ENCODE data around the gene TSPAN1. TPM values are rescaled to one million over a fixed set of nuclear protein-coding genes. Genes with fewer than 3 reads are reported as not detected.

Gene TSPAN1, protein sequence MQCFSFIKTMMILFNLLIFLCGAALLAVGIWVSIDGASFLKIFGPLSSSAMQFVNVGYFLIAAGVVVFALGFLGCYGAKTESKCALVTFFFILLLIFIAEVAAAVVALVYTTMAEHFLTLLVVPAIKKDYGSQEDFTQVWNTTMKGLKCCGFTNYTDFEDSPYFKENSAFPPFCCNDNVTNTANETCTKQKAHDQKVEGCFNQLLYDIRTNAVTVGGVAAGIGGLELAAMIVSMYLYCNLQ
- total RNA-seq (1 to 10 TPM in 9 of 10 donors, under 1 TPM in 1; 0.80 to 2.3 (median 1.7) TPM), polyA plus RNA-seq (1 to 10 TPM; 1.3 to 5.3 TPM)
- long read RNA-seq, donor 1, partial matches to known transcripts = 0 of 1 reads
- long read RNA-seq, donor 1, other reads (novel, unspliced or antisense) = 1 of 1 reads
- long read RNA-seq, donor 2, partial matches to known transcripts = 1 of 1 reads
- long read RNA-seq, donor 2, other reads (novel, unspliced or antisense) = 0 of 1 reads
- long read RNA-seq, donor 3, partial matches to known transcripts = 0 of 3 reads
- long read RNA-seq, donor 3, other reads (novel, unspliced or antisense) = 3 of 3 reads

- ATAC-seq = peak; percentile 5 to 49 (median 20)
- no peak for TF ChIP-seq CTCF (IDR thresholded peaks at IDR 0.05)
Observed at GRCh38 chr1:46174448-46175231, at the start of gene TSPAN1. Gene TSPAN1, plus strand, starts transcription at chr1:46175087. Its CDS starts 6,021 bp downstream, at chr1:46181108.

GRCh38 chr1:46128344-46128743 is 46.5 kb upstream of the TSPAN1 start:
- no peak for DNase-seq
- no peaks in the 10 kb centered on the region for H3K36me3 ChIP-seq
- no peak for ATAC-seq
- H3K4me1 ChIP-seq = peaks cover 0 to 44% (median 12%) of the 10 kb centered on the region in 9 donors
- no peak for TF ChIP-seq CTCF (IDR thresholded peaks at IDR 0.05)
- H3K9me3 ChIP-seq = no peaks in the 10 kb centered on the region
- peak overlapping the region in 8 of 10 donors; percentile 70 to 89 (median 76) for H3K4me3 ChIP-seq
- peaks cover 0 to 39% (median 0%) of the 10 kb centered on the region in 7 donors for H3K27me3 ChIP-seq
- no peak overlapping the region for H3K27ac ChIP-seq
- intact Hi-C loops (cut with DNase I) = loop anchor here in 2 of 10 donors (2.0 to 5.0 kb wide), 2 partner anchors 36 to 56 kb away; no protein-coding TSS in a partner anchor
- 89 to 96% methylated on average over 3 of the region's 3 CpGs for WGBS, 2 donors

More at GRCh38 chr1:46174448-46175231, at the start of gene TSPAN1:
- H3K27me3 ChIP-seq = no peaks in the 10 kb centered on the region
- H3K4me1 ChIP-seq = peaks cover 22 to 73% (median 54%) of the 10 kb centered on the region in 9 donors
- no peaks in the 10 kb centered on the region for H3K9me3 ChIP-seq
- DNase-seq = no peak
- H3K4me3 ChIP-seq = no peak within 1 kb of the TSS
- 42 to 52% methylated on average over 11 of the region's 11 CpGs for whole genome bisulfite sequencing, 2 donors
- peak within 1 kb of the TSS in 9 of 10 donors; percentile 54 to 93 (median 79) for H3K27ac ChIP-seq
- intact Hi-C loops (cut with DNase I) = loop anchor here in 5 of 10 donors (2.0 to 10.0 kb wide), 4 partner anchors 42 to 82 kb away; partner anchors contain the start of gene PIK3R3 (in 4 of the 5)
- H3K36me3 ChIP-seq = no peaks in the 10 kb centered on the region

DNA sequence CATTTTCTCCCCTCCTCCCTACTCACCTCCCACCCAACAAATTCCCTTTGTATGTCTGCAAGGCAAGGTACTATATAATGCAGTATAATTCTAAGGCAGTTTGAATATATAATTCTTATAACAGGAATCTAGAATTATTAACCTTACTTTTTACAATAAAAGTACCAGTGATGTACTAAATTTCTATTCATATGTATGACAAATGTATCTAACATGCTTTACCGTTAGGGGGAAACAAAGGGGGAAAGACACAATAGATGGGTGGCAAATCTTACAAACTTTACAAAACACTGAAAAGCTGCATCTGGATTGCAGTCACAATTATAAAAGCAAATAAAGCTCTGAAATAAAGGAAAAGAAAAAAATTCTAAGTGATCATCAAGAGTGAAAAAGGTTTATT is 44.8 kb upstream of the TSPAN1 start:
- Histone ChIP-seq H3K9me3 (no peaks in the 10 kb centered on the region), H3K27me3 (peaks cover 0 to 39% (median 0%) of the 10 kb centered on the region in 7 donors), H3K27ac (peak overlapping the region in 9 of 10 donors; percentile 88 to 98 (median 97)), H3K4me3 (peak overlapping the region; percentile 51 to 89 (median 76)), H3K4me1 (peaks cover 3 to 53% (median 26%) of the 10 kb centered on the region in 9 donors), H3K36me3 (no peaks in the 10 kb centered on the region)
- peak in 1 of 9 donors; percentile 16 for TF ChIP-seq CTCF (IDR thresholded peaks at IDR 0.05)
- DNase-seq (no peak), ATAC-seq (no peak)
- intact Hi-C loops (cut with DNase I) = loop anchor here in 6 of 10 donors (5.0 kb wide), 3 partner anchors 37 to 93 kb away; no protein-coding TSS in a partner anchor
- WGBS, 2 donors = 27 to 29% methylated on average over 1 of the region's 1 CpG
